OCI-M1 (cell line): ENCODE data around the gene LRCH1.
A peak's percentile ranks its signal among the peaks of the same experiment; 100 is the strongest.

ENCODE experiments used
- DNase-seq: peaks from one replicate; lab custom pipeline; 2025; lab: John Stamatoyannopoulos, UW

LRCH1 gene

DNA sequence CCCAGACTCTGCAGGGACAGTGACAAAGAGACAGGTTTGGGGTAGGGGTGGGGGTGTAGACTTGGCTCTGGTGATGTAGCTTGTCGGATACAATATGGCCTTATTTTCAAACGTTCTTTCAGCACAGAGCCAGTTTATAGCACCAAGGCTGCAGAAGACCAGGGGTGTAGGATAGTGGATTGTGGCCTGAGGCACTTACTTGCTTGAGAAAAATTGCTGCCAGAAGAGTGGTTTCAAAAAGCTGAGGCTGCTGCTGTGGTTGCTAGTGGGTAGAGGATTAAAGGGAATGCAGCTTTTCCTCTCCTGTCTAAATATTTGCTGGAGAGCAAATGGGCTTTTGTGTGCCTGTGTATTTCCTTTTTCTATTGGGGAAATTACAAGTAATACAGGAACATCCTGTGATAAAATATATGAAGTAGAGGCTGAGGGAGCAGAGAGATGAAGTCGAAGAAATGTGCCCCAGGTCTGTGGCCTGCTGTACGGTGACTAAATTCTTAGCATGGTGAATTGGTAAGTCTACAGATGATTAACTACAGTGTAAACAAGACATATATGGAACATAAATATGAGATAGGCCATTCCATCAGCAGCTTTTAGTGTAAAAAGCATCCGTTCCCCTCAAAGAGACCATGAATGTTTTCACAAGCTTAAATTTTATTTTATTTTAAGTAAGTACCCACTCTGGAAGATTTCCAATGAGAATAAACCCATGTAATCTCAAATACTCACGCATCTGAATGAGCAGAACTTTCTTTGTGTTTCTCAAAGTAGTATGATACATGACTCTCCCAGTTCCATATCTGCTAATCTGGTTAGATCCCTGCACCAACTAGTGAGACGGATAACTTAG lies 112.9 kb downstream of the LRCH1 start:
- DNase-seq = no peak

- DNase-seq = no peak
Observed at GRCh38 chr13:46666727-46667456, 113.9 kb downstream of the LRCH1 start.

DNA sequence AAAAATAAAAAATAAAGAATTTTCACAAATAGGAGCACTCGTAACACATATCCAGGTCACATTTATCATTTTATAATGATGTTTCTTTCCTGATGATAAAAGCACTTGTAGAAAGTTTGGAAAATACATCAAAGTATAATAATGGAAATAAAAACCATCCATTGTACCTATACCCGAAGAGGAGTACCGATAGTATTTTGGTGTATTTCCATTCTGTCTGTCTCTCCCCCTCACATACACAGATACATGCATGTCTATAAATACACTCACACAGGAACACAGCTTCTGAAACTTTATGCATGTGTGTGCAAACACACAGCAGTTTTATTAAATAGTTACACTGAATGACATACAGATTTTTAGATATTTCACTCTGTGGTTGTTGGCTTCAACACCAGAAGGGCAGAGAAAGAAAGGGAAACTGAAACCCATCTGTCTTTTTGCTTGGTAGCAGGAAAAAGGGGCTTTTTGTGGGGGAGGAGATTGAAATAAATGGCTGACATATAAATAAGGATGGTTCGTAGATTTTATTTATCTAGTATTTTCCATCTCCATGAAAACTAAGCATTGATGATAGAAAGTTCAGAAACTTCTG lies 114.8 kb downstream of the LRCH1 start:
- peak; percentile 73 for DNase-seq

- DNase-seq = peak; percentile 70
Observed at GRCh38 chr13:46668302-46668720, 115.3 kb downstream of the LRCH1 start.

DNA sequence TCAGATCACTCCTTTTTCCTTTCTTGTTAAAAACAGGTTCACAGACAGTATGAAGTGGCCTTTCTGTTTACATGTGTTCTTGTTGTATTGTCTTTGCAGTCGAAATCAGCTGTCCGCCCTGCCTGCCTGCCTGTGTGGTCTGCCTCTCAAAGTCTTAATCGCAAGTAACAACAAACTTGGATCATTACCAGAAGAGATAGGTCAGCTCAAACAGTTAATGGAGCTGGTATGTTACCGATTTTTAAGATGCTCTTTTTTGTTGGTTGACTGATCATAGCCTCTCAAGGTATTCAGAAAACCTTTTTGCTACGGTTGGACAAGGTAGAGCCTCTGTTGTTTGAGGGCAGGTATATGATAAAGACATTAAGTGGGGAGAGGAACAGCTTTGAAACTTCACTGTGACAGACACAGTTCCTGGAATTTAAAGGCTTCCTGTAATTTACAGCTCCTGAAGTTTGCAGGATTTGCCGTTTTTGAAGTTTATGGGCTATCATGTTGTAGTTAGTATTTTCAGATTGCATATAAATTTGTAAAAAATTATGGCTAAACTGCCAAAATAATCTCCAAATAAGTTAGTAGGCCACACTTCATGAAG lies 116.1 kb downstream of the LRCH1 start:
- DNase-seq = no peak

- DNase-seq = no peak
Observed at GRCh38 chr13:46672338-46673090, 119.5 kb downstream of the LRCH1 start.

DNA sequence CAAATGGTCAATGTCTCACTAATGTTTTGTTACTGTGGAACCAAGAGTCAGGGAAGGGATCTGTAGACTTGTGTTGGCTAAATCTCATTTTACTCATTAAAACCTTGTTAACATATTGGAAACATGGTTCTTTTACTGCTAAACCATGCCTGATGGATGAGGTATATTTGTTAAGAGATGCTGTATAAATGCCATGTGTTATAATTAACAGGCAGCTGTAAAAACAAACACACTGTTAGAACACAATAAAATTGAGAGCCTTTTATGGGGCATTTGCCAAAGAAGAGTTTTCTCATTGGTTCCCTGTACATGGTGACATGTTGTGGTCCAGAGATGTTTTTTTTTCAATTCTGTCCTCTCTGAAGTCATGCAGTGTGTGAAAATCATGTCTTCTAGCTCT lies 122.0 kb downstream of the LRCH1 start:
- no peak for DNase-seq

GRCh38 chr13:46676378-46676725 lies 123.4 kb downstream of the LRCH1 start:
- DNase-seq = no peak

GRCh38 chr13:46679369-46680120 lies 126.6 kb downstream of the LRCH1 start:
- peak; percentile 83 for DNase-seq

GRCh38 chr13:46682015-46682414 lies 129.0 kb downstream of the LRCH1 start:
- no peak for DNase-seq

GRCh38 chr13:46682707-46683106 lies 129.7 kb downstream of the LRCH1 start:
- no peak for DNase-seq

DNA sequence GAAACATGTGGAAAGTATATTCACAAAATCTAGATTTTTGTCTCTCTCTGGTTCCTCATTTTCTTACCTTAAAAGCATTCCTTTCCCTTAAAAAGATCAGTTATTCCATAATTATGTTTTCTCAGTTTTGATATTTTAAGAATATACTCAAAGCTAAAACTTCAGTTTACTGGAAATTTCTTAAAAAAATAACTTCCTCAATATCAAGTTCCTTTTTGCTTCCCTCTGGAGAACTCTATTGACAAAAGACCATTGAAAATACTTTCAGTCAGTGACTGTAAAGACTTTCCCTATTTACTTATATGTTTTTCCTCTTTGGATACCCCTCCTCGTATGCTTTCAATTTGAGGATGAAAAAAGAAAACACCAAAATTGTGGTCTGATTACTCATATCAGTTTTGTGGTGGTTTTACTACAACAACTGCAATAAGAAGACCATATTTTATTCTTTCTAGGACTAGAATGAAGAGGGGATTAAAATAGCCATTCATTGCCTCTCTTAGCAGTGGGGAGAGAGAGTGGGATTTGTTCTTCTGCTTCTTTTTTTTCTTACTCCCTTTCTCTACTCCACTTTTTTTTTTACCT lies 130.8 kb downstream of the LRCH1 start:
- DNase-seq = peak; percentile 48

GRCh38 chr13:46684287-46685001 lies 131.5 kb downstream of the LRCH1 start:
- DNase-seq = peak; percentile 39

DNA sequence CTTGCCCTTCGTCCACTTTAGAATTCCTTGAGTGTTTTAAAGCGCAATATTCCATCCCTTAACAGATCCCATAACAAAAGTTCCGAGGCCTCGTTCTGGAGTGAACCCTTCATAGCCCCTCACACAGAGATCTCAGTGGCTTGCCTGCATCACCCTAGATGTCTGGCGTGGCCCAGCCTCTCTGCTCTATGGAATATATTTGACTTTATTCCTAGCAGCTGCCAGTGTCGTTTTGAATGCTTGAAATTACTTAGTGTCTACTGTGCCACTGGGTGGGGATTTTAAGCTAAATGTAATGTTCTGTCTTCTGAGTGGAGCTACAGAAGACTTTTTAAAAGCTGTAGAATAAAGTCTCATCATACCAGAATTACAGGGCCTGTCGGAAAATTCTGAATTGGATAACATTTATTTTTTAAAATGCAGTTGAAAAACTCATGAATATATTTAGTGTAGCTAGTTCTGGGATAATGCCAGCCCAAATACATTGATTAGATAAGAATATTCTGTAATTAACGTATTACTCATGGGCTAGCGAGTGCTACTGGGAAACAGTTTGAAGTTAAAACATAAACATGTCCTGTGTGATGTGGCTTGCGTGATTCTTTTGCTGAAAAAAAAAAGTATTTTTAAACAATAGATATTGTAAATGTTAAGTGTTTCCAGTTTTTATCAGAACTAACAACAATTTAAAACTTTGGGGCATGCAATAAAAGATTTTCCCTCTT lies 132.2 kb downstream of the LRCH1 start:
- DNase-seq = no peak

- no peak for DNase-seq
Observed at GRCh38 chr13:46686171-46686570, 133.2 kb downstream of the LRCH1 start.

- DNase-seq = peak; percentile 82
Observed at GRCh38 chr13:46687810-46688209, 134.8 kb downstream of the LRCH1 start.

DNA sequence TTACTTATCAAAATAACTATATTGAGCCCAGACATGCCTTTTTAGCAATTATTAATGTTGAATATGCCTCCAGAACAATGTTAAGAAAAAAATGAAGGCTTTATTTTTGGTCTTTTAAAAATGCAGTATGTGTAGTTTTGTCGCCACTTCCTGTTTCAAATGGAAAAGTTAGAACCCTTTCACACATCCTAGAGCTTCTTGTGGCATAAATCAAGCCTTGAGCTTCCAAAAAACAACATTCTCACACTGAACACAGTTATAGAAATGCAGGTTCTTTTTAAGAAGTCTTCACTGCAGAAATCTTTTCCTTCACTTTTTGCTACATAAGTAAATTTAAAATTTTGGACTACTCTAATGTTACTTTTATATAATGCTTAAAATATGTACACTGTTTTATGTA lies 135.3 kb downstream of the LRCH1 start:
- DNase-seq = no peak

- DNase-seq = no peak
Observed at GRCh38 chr13:46698014-46698413, 145.0 kb downstream of the LRCH1 start.

DNA sequence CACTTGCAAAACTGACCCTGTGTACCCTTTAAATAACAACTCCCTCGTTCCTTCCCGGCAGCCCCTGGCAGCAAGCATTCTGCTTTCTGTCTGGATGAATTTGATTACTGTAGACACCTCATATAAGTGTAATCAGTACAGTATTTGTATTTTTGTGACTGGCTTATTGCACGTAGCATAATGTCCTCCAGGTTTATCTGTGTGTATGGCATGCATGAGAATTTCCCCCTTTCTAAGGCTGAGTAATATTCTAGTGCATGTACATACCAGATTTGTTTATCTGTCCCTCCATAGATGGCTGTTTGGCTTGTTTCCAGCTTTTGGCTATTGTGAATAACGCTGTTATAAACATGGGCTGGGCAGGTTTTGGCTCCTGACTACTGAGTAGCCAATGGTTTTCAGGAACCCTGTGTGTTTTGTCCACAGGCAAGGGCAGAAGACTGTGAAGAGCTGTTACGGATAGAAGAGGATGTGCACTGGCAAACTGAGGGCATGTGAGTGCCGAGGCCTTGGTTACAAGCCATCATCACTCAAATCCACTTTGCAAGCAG lies 146.0 kb downstream of the LRCH1 start:
- DNase-seq = peak; percentile 11
